ENCODE measurements around the gene HAND1.

GRCh38 chr5:154523709-154524108 lies 45.7 kb upstream of the HAND1 start:
- TF ChIP-seq CTCF (IDR thresholded peaks at IDR 0.05) (no peak), POLR2A (IDR thresholded peaks at IDR 0.05) (no peak), EP300 (IDR thresholded peaks at IDR 0.05; ENCODE audit: low read depth) (no peak), POLR2AphosphoS5 (IDR thresholded peaks at IDR 0.05) (no peak)

All from transverse colon (tissue), 4 donors.